ENCODE data around the gene XPA.

DNA sequence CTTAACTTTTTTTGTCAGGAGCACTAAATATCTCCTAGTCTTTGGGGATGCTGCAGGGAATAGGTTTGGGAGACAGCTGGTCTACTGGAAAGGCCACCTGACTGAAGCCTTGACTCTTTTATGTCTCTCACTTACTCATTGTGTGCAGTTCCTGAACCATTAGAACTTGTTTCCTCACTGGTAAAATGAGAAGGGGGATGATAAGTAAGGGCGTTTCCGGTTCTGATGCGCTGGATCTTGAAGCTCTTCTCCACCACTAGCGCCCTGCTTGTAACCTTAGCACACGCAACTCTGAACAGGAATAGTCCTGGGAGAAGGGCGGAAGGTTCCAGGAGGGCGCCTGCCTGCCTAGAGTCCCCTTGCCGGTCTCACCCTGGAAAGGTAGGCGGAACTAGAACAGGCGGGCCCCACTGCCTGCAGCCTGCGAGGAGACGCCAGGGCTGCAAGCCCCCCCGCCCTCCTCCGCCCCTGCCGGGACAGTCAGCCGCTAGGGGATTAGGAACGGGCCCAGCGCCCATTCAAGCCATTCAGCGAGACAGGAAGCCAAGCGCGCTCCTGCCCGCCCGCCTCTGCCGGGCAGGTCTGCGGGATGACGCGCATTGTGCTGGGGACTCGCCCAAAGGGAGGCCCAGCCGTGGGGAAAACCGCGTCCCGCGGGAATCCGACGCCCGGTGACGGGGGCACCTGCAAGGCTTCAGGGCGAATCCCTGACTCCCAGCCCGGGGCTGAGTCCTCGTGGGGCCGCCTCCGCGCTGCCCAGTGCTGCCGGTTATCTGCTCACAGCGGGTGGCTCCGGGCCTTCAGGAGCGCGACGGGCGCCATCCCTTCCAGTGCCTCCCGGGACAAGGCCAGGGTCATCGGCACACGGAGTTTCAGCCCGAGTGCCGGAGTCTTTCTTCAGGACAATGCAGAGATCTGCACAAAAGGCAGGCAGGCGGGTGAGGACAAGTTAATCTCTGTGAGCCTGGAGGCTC lies 44.0 kb upstream of the XPA start:
- TF ChIP-seq, protein P1, sequence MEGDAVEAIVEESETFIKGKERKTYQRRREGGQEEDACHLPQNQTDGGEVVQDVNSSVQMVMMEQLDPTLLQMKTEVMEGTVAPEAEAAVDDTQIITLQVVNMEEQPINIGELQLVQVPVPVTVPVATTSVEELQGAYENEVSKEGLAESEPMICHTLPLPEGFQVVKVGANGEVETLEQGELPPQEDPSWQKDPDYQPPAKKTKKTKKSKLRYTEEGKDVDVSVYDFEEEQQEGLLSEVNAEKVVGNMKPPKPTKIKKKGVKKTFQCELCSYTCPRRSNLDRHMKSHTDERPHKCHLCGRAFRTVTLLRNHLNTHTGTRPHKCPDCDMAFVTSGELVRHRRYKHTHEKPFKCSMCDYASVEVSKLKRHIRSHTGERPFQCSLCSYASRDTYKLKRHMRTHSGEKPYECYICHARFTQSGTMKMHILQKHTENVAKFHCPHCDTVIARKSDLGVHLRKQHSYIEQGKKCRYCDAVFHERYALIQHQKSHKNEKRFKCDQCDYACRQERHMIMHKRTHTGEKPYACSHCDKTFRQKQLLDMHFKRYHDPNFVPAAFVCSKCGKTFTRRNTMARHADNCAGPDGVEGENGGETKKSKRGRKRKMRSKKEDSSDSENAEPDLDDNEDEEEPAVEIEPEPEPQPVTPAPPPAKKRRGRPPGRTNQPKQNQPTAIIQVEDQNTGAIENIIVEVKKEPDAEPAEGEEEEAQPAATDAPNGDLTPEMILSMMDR (IDR thresholded peaks at IDR 0.05): no peak
- no peak for TF ChIP-seq RCOR1 (IDR thresholded peaks at IDR 0.05; ENCODE audit: low read depth, low read length)
- no peak for TF ChIP-seq CHD4 (IDR thresholded peaks at IDR 0.05; ENCODE audit: borderline replicate concordance)
- no peak for TF ChIP-seq POLR2A (IDR thresholded peaks at IDR 0.05; ENCODE audit: low read length)
- no peak for TF ChIP-seq POLR2AphosphoS2 (conservative IDR thresholded peaks at IDR 0.05; ENCODE audit: low read length)
- TF ChIP-seq MYC (IDR thresholded peaks at IDR 0.05; ENCODE audit: borderline replicate concordance, low read length): no peak
